HepG2 (cell line): ENCODE results near the gene ASTN2. TPM values are rescaled to one million over a fixed set of nuclear protein-coding genes. Genes with fewer than 3 reads are reported as not detected.

Source experiments
- ATAC-seq: fragments of 200-7000 bp; cut with Tn5 transposase; 3 replicates; pipeline ENCODE4 v1.9.1; 2020; ENCODE audit warnings: mild to moderate bottlenecking, moderate library complexity
- BruUV-seq: library from RNA; stranded (reverse); fragments of 400-500 nt; replicated peaks from 2 replicates; lab custom pipeline; 2021; lab: Mats Ljungman, UMichigan
- CTCF ChIA-PET: fragments of 300-600 bp; formaldehyde crosslinking; extraction: SDS; loops from one replicate; lab custom pipeline; 2021; ENCODE audit warnings: low total read pairs, inconsistent platforms, low intra/inter-chr PET ratio; lab: Yijun Ruan, JAX
- POLR2A ChIA-PET: fragments of 350-600 bp; sonication (Branson Sonifier 250); formaldehyde crosslinking; loops from one replicate; lab custom pipeline; 2020; ENCODE audit warnings: antibody characterized with exemption, inconsistent platforms; lab: Yijun Ruan, JAX
- DNase-seq: peaks from one replicate; pipeline ENCODE4 v3.0.0-alpha.2; 2015; ENCODE audit warnings: low spot score
- FAIRE-seq: peaks from 3 replicates; lab custom pipeline; 2011; peaks lifted over from hg19 to GRCh38; lab: Jason Lieb, UNC
- H2AFZ ChIP-seq: one replicate; pipeline ENCODE4 v1.6.1; 2011; ENCODE audit warnings: low read length, inconsistent platforms
- H3K27ac ChIP-seq: fragments of 300-600 bp; 3 replicates; pipeline ENCODE4 v1.8.0; 2011; ENCODE audit warnings: mixed run types, mild to moderate bottlenecking, mixed read lengths, low read length, inconsistent platforms; ENCODE audit not compliant: insufficient read depth; ENCODE audit errors: extremely low read length
- H3K27me3 ChIP-seq, 2 experiments: fragments of 200-600 bp in 1 of 2; 2 replicates in 1 of 2; 3 replicates in 1 of 2; pipeline versions ENCODE4 v1.6.0 to v1.8.0; 2011; ENCODE audit warnings: low read length in 2 of 2, mild to moderate bottlenecking in 2 of 2, moderate library complexity in 2 of 2, inconsistent platforms in 1 of 2; ENCODE audit not compliant: insufficient read depth in 2 of 2, control insufficient read depth in 1 of 2
- H3K36me3 ChIP-seq, 2 experiments: fragments of 200-600 bp in 1 of 2; replicated peaks in 1 of 2; 2 replicates in 1 of 2; 3 replicates in 1 of 2; pipeline versions ENCODE4 v1.5.1 to v1.8.0; 2011; ENCODE audit warnings: low read length in 2 of 2, inconsistent platforms in 1 of 2; ENCODE audit not compliant: insufficient read depth in 2 of 2, control insufficient read depth in 1 of 2
- H3K4me1 ChIP-seq: 2 replicates; pipeline ENCODE4 v1.5.1; 2012; ENCODE audit warnings: low read length, inconsistent platforms; ENCODE audit not compliant: insufficient read depth
- H3K4me2 ChIP-seq: 2 replicates; pipeline ENCODE4 v1.6.0; 2011; ENCODE audit warnings: low read depth, low read length, inconsistent platforms
- H3K4me3 ChIP-seq, 3 experiments: fragments of 200-600 bp in 1 of 3; sonication (generic), shearing (Covaris generic) in 1 of 3; replicated peaks in 1 of 3; 2 replicates each; pipeline ENCODE4 v1.5.1; 2011 to 2016; ENCODE audit warnings: low read length in 3 of 3, inconsistent platforms in 2 of 3, low read depth in 2 of 3, mild to moderate bottlenecking in 2 of 3, control low read depth in 1 of 3, mixed read lengths in 1 of 3; ENCODE audit not compliant: insufficient read depth in 1 of 3
- H3K79me2 ChIP-seq: one replicate; pipeline ENCODE4 v1.6.1; 2011; ENCODE audit warnings: low read length, inconsistent platforms; ENCODE audit not compliant: insufficient read depth
- H3K9ac ChIP-seq: 2 replicates; pipeline ENCODE4 v1.6.0; 2011; ENCODE audit warnings: mild to moderate bottlenecking, low read depth, low read length, inconsistent platforms; ENCODE audit not compliant: insufficient read depth
- H3K9me3 ChIP-seq: 2 replicates; pipeline ENCODE4 v1.5.1; 2012; ENCODE audit warnings: mild to moderate bottlenecking, low read length
- H4K20me1 ChIP-seq: 2 replicates; pipeline ENCODE4 v1.6.0; 2011; ENCODE audit warnings: inconsistent platforms, mild to moderate bottlenecking, low read length, moderate library complexity; ENCODE audit not compliant: insufficient read depth
- POLR2A ChIP-seq, 2 experiments: IDR thresholded peaks; 2 replicates each; pipeline ENCODE4 v1.6.1; 2011; ENCODE audit warnings: low read depth in 2 of 2, low read length in 2 of 2, mild to moderate bottlenecking in 1 of 2, moderate library complexity in 1 of 2; ENCODE audit not compliant: insufficient read depth in 1 of 2
- TBX3 ChIP-seq: fragments of 450-650 bp; IDR thresholded peaks from 2 replicates; pipeline ENCODE4 v1.6.1; 2017; ENCODE audit warnings: antibody characterized with exemption, mild to moderate bottlenecking, inconsistent platforms, borderline replicate concordance
- ZNF660 ChIP-seq: sonication (generic); formaldehyde crosslinking; IDR thresholded peaks from 2 replicates; pipeline ENCODE4 v1.5.1; 2020; ENCODE audit warnings: mild to moderate bottlenecking, low read depth, missing genetic modification reagents, borderline replicate concordance
- WGBS: methylation state at CpG from one replicate; pipeline ENCODE4 v1.1.6; 2017; ENCODE audit warnings: low lambda C conversion rate; 5-methylcytosine and 5-hydroxymethylcytosine counted together
- in situ Hi-C: cut with HindIII; loops from 2 replicates; pipeline ENCODE4 v1.10.0; 2017; ENCODE audit warnings: low pct_unique_long_range_greater_than_20kb; ENCODE audit not compliant: extremely low pct_ligation_motif_present
- intact Hi-C: fragments of 100-400 bp; cut with micrococcal nuclease; formaldehyde crosslinking; loops from one replicate; pipeline ENCODE4 v1.10.0; 2022; ENCODE audit not compliant: unreplicated experiment
- polyA plus RNA-seq, 8 experiments: library from polyadenylated mRNA; depleted of rRNA in 3 of 8; stranded (reverse) in 7 of 8; unstranded in 1 of 8; fragments of >200 nt; fragmentation: Illumina TruSeq in 4 of 8; extraction: Trizol in 4 of 8; gene quantifications; 2 replicates each; pipeline versions ENCODE4 v1.2.1 to v1.2.3, GENCODE V29; 2011 to 2016; ENCODE audit warnings: low read depth in 4 of 8, missing spikeins in 1 of 8, mixed read lengths in 1 of 8; ENCODE audit not compliant: insufficient read depth in 1 of 8
- total RNA-seq, 5 experiments: library from RNA; depleted of rRNA; stranded (reverse); fragments of >200 nt; fragmentation: Illumina TruSeq; extraction: Trizol; gene quantifications; 2 replicates each; pipeline ENCODE4 v1.2.3, GENCODE V29; 2016; ENCODE audit warnings: low read depth in 1 of 5
- TF ChIP-seq, protein P1 (sequence below): sonication (generic); formaldehyde crosslinking; IDR thresholded peaks from 2 replicates; pipeline ENCODE4 v1.4.0; 2020; ENCODE audit warnings: missing genetic modification reagents
- TF ChIP-seq, protein P2 (sequence below): sonication (generic); formaldehyde crosslinking; IDR thresholded peaks from 2 replicates; pipeline ENCODE4 v1.9.0; 2021; ENCODE audit warnings: mild to moderate bottlenecking, missing genetic modification reagents
- TF ChIP-seq, protein P3 (sequence below): sonication (generic); formaldehyde crosslinking; IDR thresholded peaks from 2 replicates; pipeline ENCODE4 v1.5.0; 2020; ENCODE audit warnings: missing genetic modification reagents

Gene ASTN2
- total and polyA plus RNA-seq, 2 of the 13 experiments (the other 11 are each of a cell fraction or from before 2014, with no cell fraction given), result 5.2 to 13.5 TPM

DNA sequence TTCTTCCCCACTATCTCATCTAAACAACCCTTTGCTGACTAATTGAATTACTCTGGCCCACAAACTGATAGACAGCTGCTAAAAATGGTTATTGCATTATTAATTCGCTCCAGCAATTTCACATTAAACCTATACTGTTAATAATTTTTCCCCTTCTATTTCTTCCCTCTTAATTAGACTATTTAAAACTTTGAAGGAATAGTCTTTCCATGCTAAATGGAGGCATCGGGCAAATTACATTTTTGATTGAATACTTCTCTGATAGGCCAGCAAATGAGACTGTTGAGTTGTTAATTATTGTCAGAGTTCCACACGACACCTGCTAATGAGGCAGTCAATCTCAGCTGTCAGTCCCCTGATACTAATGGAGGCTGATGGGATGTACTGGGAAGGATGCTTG lies 485.2 kb downstream of the ASTN2 start:
- no TSS peak for BruUV-seq
- 0% methylated on average over 3 of the region's 3 CpGs for WGBS
- Histone ChIP-seq H3K36me3 (no peaks in the 10 kb centered on the region), H3K27me3 (no peaks in the 10 kb centered on the region), H3K27ac (no peak overlapping the region), H3K79me2 (no peaks in the 10 kb centered on the region), H3K4me2 (no peak overlapping the region), H3K4me3 (no peak overlapping the region), H3K4me1 (no peaks in the 10 kb centered on the region), H4K20me1 (no peaks in the 10 kb centered on the region), H3K9ac (no peak overlapping the region), H2AFZ (no peak overlapping the region), H3K9me3 (no peaks in the 10 kb centered on the region)
- FAIRE-seq (no peak), ATAC-seq (no peak), DNase-seq (no peak)
- ChIA-PET POLR2A (no interaction called here), CTCF (no interaction called here)
- TF ChIP-seq POLR2A (IDR thresholded peaks at IDR 0.05; ENCODE audit: insufficient read depth in 1 of 2, low read depth in 2 of 2, low read length in 2 of 2), result no peak
- TF ChIP-seq TBX3, result no peak
- no peak for TF ChIP-seq ZNF660 (CRISPR knock-in tag)
- TF ChIP-seq, protein P1, sequence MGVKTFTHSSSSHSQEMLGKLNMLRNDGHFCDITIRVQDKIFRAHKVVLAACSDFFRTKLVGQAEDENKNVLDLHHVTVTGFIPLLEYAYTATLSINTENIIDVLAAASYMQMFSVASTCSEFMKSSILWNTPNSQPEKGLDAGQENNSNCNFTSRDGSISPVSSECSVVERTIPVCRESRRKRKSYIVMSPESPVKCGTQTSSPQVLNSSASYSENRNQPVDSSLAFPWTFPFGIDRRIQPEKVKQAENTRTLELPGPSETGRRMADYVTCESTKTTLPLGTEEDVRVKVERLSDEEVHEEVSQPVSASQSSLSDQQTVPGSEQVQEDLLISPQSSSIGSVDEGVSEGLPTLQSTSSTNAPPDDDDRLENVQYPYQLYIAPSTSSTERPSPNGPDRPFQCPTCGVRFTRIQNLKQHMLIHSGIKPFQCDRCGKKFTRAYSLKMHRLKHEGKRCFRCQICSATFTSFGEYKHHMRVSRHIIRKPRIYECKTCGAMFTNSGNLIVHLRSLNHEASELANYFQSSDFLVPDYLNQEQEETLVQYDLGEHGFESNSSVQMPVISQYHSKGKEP, result no peak
- TF ChIP-seq, protein P2, sequence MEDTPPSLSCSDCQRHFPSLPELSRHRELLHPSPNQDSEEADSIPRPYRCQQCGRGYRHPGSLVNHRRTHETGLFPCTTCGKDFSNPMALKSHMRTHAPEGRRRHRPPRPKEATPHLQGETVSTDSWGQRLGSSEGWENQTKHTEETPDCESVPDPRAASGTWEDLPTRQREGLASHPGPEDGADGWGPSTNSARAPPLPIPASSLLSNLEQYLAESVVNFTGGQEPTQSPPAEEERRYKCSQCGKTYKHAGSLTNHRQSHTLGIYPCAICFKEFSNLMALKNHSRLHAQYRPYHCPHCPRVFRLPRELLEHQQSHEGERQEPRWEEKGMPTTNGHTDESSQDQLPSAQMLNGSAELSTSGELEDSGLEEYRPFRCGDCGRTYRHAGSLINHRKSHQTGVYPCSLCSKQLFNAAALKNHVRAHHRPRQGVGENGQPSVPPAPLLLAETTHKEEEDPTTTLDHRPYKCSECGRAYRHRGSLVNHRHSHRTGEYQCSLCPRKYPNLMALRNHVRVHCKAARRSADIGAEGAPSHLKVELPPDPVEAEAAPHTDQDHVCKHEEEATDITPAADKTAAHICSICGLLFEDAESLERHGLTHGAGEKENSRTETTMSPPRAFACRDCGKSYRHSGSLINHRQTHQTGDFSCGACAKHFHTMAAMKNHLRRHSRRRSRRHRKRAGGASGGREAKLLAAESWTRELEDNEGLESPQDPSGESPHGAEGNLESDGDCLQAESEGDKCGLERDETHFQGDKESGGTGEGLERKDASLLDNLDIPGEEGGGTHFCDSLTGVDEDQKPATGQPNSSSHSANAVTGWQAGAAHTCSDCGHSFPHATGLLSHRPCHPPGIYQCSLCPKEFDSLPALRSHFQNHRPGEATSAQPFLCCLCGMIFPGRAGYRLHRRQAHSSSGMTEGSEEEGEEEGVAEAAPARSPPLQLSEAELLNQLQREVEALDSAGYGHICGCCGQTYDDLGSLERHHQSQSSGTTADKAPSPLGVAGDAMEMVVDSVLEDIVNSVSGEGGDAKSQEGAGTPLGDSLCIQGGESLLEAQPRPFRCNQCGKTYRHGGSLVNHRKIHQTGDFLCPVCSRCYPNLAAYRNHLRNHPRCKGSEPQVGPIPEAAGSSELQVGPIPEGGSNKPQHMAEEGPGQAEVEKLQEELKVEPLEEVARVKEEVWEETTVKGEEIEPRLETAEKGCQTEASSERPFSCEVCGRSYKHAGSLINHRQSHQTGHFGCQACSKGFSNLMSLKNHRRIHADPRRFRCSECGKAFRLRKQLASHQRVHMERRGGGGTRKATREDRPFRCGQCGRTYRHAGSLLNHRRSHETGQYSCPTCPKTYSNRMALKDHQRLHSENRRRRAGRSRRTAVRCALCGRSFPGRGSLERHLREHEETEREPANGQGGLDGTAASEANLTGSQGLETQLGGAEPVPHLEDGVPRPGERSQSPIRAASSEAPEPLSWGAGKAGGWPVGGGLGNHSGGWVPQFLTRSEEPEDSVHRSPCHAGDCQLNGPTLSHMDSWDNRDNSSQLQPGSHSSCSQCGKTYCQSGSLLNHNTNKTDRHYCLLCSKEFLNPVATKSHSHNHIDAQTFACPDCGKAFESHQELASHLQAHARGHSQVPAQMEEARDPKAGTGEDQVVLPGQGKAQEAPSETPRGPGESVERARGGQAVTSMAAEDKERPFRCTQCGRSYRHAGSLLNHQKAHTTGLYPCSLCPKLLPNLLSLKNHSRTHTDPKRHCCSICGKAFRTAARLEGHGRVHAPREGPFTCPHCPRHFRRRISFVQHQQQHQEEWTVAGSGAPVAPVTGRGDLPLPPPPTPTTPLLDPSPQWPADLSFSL (CRISPR knock-in tag), result no peak
- TF ChIP-seq, protein P3, sequence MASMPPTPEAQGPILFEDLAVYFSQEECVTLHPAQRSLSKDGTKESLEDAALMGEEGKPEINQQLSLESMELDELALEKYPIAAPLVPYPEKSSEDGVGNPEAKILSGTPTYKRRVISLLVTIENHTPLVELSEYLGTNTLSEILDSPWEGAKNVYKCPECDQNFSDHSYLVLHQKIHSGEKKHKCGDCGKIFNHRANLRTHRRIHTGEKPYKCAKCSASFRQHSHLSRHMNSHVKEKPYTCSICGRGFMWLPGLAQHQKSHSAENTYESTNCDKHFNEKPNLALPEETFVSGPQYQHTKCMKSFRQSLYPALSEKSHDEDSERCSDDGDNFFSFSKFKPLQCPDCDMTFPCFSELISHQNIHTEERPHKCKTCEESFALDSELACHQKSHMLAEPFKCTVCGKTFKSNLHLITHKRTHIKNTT (CRISPR knock-in tag), result no peak
- intact Hi-C loops (no loop called here), in situ Hi-C loops (no loop called here)
